ENCODE results near the gene ACTR8.

DNA sequence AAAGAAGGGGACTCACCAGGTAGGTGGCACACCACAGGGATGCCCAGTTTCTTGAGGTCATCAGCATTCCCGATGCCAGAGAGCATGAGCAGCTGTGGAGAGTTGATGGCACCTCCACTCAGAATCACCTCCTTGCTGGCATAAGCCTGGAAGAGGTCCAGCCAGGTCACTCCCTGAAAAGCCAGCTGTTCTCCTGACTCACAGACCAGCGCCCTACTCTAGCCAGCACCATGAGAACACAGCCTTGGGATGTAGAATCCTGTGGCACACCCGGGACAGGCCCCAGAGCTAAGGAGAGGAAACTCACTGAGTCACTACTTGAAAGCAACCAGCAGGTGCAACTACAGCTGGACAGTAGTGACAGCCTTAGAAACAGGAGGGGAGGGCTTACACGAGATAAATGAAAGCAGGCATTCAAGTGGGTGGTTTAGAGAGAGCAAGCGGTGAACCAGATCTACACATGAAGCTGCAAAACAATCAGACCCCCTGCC, 60.3 kb downstream of the ACTR8 start:
- no peak for TF ChIP-seq POLR2A (IDR thresholded peaks at IDR 0.05)
- TF ChIP-seq, protein P1, sequence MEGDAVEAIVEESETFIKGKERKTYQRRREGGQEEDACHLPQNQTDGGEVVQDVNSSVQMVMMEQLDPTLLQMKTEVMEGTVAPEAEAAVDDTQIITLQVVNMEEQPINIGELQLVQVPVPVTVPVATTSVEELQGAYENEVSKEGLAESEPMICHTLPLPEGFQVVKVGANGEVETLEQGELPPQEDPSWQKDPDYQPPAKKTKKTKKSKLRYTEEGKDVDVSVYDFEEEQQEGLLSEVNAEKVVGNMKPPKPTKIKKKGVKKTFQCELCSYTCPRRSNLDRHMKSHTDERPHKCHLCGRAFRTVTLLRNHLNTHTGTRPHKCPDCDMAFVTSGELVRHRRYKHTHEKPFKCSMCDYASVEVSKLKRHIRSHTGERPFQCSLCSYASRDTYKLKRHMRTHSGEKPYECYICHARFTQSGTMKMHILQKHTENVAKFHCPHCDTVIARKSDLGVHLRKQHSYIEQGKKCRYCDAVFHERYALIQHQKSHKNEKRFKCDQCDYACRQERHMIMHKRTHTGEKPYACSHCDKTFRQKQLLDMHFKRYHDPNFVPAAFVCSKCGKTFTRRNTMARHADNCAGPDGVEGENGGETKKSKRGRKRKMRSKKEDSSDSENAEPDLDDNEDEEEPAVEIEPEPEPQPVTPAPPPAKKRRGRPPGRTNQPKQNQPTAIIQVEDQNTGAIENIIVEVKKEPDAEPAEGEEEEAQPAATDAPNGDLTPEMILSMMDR (IDR thresholded peaks at IDR 0.05) = no peak
